ENCODE results near the gene ZNF92.
"Not testable (repeated sequence)": the region's sequence is repeated elsewhere in the genome, so short reads cannot be mapped to it uniquely, and the experiment has no call there.

Gene ZNF92

DNA sequence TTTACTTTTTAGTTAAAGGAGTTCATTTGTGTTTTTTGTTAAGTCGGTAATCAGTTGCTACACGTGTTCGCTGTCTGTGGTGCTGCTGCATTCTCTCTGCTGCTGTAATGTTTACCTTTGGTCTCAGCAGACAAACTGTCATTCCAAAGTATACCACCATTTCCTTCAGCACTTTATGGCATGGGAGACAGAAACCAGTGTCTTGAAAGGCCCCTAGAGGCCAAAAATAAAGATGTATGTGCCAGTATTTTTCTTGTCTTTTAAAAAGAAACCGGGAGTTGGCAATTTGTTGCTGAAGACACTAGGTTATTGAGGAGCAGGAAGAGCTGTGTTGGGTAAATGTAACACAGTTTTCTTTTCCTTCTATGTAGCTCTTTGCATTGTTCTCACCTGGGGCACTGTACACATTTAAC lies 24.1 kb downstream of the ZNF92 start:
- DNase-seq (ENCODE audit: insufficient read length, low spot score) (no peak), FAIRE-seq (no peak)

GRCh38 chr7:65398671-65399070 lies 25.0 kb downstream of the ZNF92 start:
- not testable (repeated sequence) for FAIRE-seq; DNase-seq (ENCODE audit: insufficient read length, low spot score)

More for the DNA sequence above, 24.1 kb downstream of the ZNF92 start:
- TF ChIP-seq, protein P1, sequence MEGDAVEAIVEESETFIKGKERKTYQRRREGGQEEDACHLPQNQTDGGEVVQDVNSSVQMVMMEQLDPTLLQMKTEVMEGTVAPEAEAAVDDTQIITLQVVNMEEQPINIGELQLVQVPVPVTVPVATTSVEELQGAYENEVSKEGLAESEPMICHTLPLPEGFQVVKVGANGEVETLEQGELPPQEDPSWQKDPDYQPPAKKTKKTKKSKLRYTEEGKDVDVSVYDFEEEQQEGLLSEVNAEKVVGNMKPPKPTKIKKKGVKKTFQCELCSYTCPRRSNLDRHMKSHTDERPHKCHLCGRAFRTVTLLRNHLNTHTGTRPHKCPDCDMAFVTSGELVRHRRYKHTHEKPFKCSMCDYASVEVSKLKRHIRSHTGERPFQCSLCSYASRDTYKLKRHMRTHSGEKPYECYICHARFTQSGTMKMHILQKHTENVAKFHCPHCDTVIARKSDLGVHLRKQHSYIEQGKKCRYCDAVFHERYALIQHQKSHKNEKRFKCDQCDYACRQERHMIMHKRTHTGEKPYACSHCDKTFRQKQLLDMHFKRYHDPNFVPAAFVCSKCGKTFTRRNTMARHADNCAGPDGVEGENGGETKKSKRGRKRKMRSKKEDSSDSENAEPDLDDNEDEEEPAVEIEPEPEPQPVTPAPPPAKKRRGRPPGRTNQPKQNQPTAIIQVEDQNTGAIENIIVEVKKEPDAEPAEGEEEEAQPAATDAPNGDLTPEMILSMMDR (IDR thresholded peaks at IDR 0.05; ENCODE audit: insufficient read depth, missing control alignments): no peak

- DNase-seq (ENCODE audit: insufficient read length, low spot score); FAIRE-seq: not testable (repeated sequence)
These were observed 25.4 kb downstream of the ZNF92 start for GRCh38 chr7:65399101-65399500.

- DNase-seq (ENCODE audit: insufficient read length, low spot score): no peak
- TF ChIP-seq, protein P1 (IDR thresholded peaks at IDR 0.05; ENCODE audit: insufficient read depth, missing control alignments): no peak
- no peak for FAIRE-seq
These were observed 30.4 kb downstream of the ZNF92 start for GRCh38 chr7:65404020-65404419.

DNA sequence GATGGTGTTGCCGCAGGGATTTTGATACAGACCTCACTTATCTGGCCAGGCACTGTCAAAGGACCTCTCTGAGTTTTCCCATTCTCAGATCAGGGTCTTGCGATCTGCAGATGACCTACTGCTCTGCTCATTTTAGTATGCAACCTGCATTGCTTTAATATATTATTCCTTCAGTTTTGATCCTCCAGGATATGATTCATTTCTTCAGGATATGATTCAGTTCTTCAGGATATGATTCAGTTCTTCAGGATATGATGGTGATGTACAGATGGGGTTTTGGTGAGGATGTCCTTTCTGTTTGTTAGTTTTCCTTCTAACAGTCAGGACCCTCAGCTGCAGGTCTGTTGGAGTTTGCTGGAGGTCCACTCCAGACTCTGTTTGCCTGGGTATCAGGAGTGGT lies 33.1 kb downstream of the ZNF92 start:
- FAIRE-seq; DNase-seq (ENCODE audit: insufficient read length, low spot score): not testable (repeated sequence)

- no peak for DNase-seq (ENCODE audit: insufficient read length, low spot score)
- TF ChIP-seq, protein P1 (IDR thresholded peaks at IDR 0.05; ENCODE audit: insufficient read depth, missing control alignments): no peak
- FAIRE-seq: no peak
These were observed 35.7 kb downstream of the ZNF92 start for GRCh38 chr7:65409363-65409762.

GRCh38 chr7:65411249-65411648 lies 37.6 kb downstream of the ZNF92 start:
- DNase-seq (ENCODE audit: insufficient read length, low spot score) (no peak), FAIRE-seq (no peak)
- TF ChIP-seq, protein P1 (IDR thresholded peaks at IDR 0.05; ENCODE audit: insufficient read depth, missing control alignments): no peak

DNA sequence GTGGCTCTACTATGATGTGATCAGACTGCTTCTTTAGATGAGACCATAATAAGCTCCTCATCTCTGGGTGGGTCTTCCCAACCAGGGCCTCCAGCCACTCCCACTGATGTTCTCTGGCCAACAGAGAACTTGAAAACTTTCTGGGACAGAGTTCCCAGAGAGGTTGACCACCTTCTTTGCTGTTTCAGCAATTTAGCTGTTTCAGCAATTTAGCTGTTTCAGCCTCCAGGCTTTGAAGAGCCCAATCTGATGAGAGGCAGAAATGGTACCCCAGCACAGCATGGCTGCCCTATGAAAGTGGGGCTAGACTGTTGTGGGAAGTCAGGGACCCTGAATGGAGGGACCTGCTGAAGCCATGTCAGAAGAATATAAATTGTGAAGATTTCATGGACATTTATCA lies 49.0 kb downstream of the ZNF92 start:
- TF ChIP-seq, protein P1 (IDR thresholded peaks at IDR 0.05; ENCODE audit: insufficient read depth, missing control alignments): no peak
- FAIRE-seq (no peak), DNase-seq (ENCODE audit: insufficient read length, low spot score) (no peak)

DNA sequence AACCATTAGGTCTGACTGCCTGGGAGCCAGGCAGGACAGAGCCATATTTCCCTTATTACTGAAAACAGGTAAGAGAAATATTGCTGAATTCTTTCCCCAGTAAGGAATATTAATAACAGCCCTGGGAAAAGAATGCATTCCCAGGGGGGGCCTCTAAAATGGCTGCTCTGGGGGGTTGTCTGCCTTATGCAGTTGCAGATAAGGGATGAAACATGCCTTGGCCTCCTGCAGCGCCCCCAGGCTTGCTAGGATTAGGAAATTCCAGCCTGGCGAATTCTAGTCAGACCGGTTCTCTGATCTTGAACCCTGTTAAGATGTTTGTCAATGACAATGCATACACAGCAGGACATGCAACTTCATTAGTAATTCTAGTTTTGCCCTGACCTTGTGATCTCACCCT lies 49.6 kb downstream of the ZNF92 start:
- not testable (repeated sequence) for DNase-seq (ENCODE audit: insufficient read length, low spot score); FAIRE-seq

Measured in D721Med (cell line).